Type B pancreatic cell (in vitro differentiated cells): ENCODE results near the gene EMID1. TPM values are rescaled to one million over a fixed set of nuclear protein-coding genes. Genes with fewer than 3 reads are reported as not detected.

ENCODE experiments used
- DNase-seq: peaks from one replicate; pipeline ENCODE4 v3.0.0; 2021; ENCODE audit warnings: mixed read lengths; ENCODE audit not compliant: unreplicated experiment; ENCODE audit errors: extremely low spot score
- H3K27ac Mint-ChIP-seq: 2 replicates; pipeline ENCODE4 v1.8.0; 2021; ENCODE audit warnings: mild to moderate bottlenecking, mixed read lengths
- H3K27me3 Mint-ChIP-seq: 2 replicates; pipeline ENCODE4 v1.8.0; 2021; ENCODE audit warnings: mixed read lengths
- H3K36me3 Mint-ChIP-seq: 2 replicates; pipeline ENCODE4 v1.8.0; 2021; ENCODE audit warnings: mixed read lengths
- H3K4me1 Mint-ChIP-seq: one replicate; pipeline ENCODE4 v1.8.0; 2021; ENCODE audit warnings: mixed read lengths; ENCODE audit not compliant: unreplicated experiment
- H3K4me3 Mint-ChIP-seq: 2 replicates; pipeline ENCODE4 v1.8.0; 2021; ENCODE audit warnings: mild to moderate bottlenecking, mixed read lengths
- H3K9me3 Mint-ChIP-seq: 2 replicates; pipeline ENCODE4 v1.8.0; 2021; ENCODE audit warnings: mixed read lengths
- CTCF ChIP-seq: fragments of 200-600 bp; sonication (generic); conservative IDR thresholded peaks from 2 replicates; pipeline ENCODE4 v1.5.0; 2021; ENCODE audit warnings: antibody characterized with exemption, mild to moderate bottlenecking
- total RNA-seq: library from RNA; stranded (reverse); gene quantifications from 2 replicates; pipeline ENCODE4 v1.2.1, GENCODE V29; 2021; ENCODE audit warnings: low replicate concordance

Gene EMID1
- total RNA-seq, 1 donor from 2014 or later, result 11.4 TPM

GRCh38 chr22:29224859-29225410, 19.2 kb downstream of the EMID1 start:
- Mint-ChIP-seq H3K36me3 (no peaks in the 10 kb centered on the region), H3K27me3 (no peaks in the 10 kb centered on the region), H3K27ac (no peak overlapping the region), H3K9me3 (no peaks in the 10 kb centered on the region), H3K4me1 (peaks cover 9% of the 10 kb centered on the region), H3K4me3 (no peak overlapping the region)
- no peak for TF ChIP-seq CTCF
- DNase-seq, result no peak

- no peaks in the 10 kb centered on the region for H3K36me3 Mint-ChIP-seq
- TF ChIP-seq CTCF, result no peak
- H3K27ac Mint-ChIP-seq, result no peak overlapping the region
- no peak overlapping the region for H3K4me3 Mint-ChIP-seq
- no peak for DNase-seq
- peaks cover 3% of the 10 kb centered on the region for H3K4me1 Mint-ChIP-seq
- H3K9me3 Mint-ChIP-seq, result no peaks in the 10 kb centered on the region
- H3K27me3 Mint-ChIP-seq, result no peaks in the 10 kb centered on the region
Observed at GRCh38 chr22:29225422-29226090, 19.9 kb downstream of the EMID1 start.

- Mint-ChIP-seq H3K27me3 (no peaks in the 10 kb centered on the region), H3K27ac (no peak overlapping the region)
- TF ChIP-seq CTCF, result no peak
Observed at GRCh38 chr22:29226351-29226981, 20.8 kb downstream of the EMID1 start.

GRCh38 chr22:29230972-29231875, 25.5 kb downstream of the EMID1 start:
- Mint-ChIP-seq H3K27me3 (no peaks in the 10 kb centered on the region), H3K36me3 (no peaks in the 10 kb centered on the region), H3K27ac (no peak overlapping the region), H3K4me3 (no peak overlapping the region), H3K9me3 (no peaks in the 10 kb centered on the region), H3K4me1 (no peaks in the 10 kb centered on the region)
- TF ChIP-seq CTCF, result no peak
- DNase-seq, result no peak

More at GRCh38 chr22:29226351-29226981, 20.8 kb downstream of the EMID1 start:
- Mint-ChIP-seq H3K36me3 (no peaks in the 10 kb centered on the region), H3K4me1 (no peaks in the 10 kb centered on the region), H3K4me3 (no peak overlapping the region), H3K9me3 (no peaks in the 10 kb centered on the region)
- DNase-seq, result no peak
